ENCODE measurements around the gene EPAS1. TPM values are rescaled to one million over a fixed set of nuclear protein-coding genes. Genes with fewer than 3 reads are reported as not detected.

EPAS1 gene
- total and polyA plus RNA-seq, 9 of the 15 experiments (the other 6 are each of a cell fraction or from before 2014, with no cell fraction given): 0.25 to 11.2 (median 4.1) TPM

GRCh38 chr2:46325182-46325928, 28.1 kb downstream of the EPAS1 start (continued):
- TF ChIP-seq MYBL2 (IDR thresholded peaks at IDR 0.05; ENCODE audit: low read depth): no peak
- TF ChIP-seq MYBL2 (CRISPR knock-in tag; IDR thresholded peaks at IDR 0.05; ENCODE audit: borderline replicate concordance): no peak
- TF ChIP-seq ZEB2 (IDR thresholded peaks at IDR 0.05): peak; percentile 85
- TF ChIP-seq DLX4 (CRISPR knock-in tag; IDR thresholded peaks at IDR 0.05): no peak
- no peak for TF ChIP-seq POLR3G (IDR thresholded peaks at IDR 0.05; ENCODE audit: extremely low read depth, insufficient read length, insufficient replicate concordance)
- no peak for TF ChIP-seq HMG20A (CRISPR knock-in tag; conservative IDR thresholded peaks at IDR 0.05)
- 0 out of 4 replicates have a peak, but pooled peaks of 1 of the 2 experiments have one; percentile 25 for TF ChIP-seq MNT (conservative IDR thresholded peaks at IDR 0.05)
- no peak for TF ChIP-seq E4F1 (CRISPR knock-in tag; IDR thresholded peaks at IDR 0.05; ENCODE audit: borderline replicate concordance)
- TF ChIP-seq AFF4 (CRISPR knock-in tag; IDR thresholded peaks at IDR 0.05): peak; percentile 44; the same call in 1 of the 2 replicates
- no peak for TF ChIP-seq HNRNPUL1 (IDR thresholded peaks at IDR 0.05; ENCODE audit: low read length)
- TF ChIP-seq EGR1 (conservative IDR thresholded peaks at IDR 0.05): no peak
- peak; percentile 50 to 72; a peak in 3 of 4 replicates for TF ChIP-seq KDM1A (IDR thresholded peaks at IDR 0.05)
- 0 out of 2 replicates have a peak, but pooled peaks have one; percentile 23 for TF ChIP-seq SP1 (CRISPR knock-in tag; IDR thresholded peaks at IDR 0.05)
- TF ChIP-seq BRCA1 (IDR thresholded peaks at IDR 0.05): no peak
- TF ChIP-seq BRCA1 (CRISPR knock-in tag; IDR thresholded peaks at IDR 0.05): no peak
- no peak for TF ChIP-seq PCBP1 (IDR thresholded peaks at IDR 0.05; ENCODE audit: low read depth, low read length, poor library complexity, severe bottlenecking)
- no peak for TF ChIP-seq MXD1 (CRISPR knock-in tag; IDR thresholded peaks at IDR 0.05; ENCODE audit: borderline replicate concordance, poor library complexity, severe bottlenecking)
- TF ChIP-seq ZNF253 (CRISPR knock-in tag; conservative IDR thresholded peaks at IDR 0.05): no peak
